ENCODE data around the gene MRPL55. TPM values are rescaled to one million over a fixed set of nuclear protein-coding genes. Genes with fewer than 3 reads are reported as not detected.

The MRPL55 gene
- total and polyA plus RNA-seq, 2 of the 4 experiments (the other 2 are of a cell fraction), result 48.9 to 95.4 TPM

GRCh38 chr1:228140724-228141225 is 31.7 kb upstream of the MRPL55 start (continued):
- no peak for TF ChIP-seq CTCF (conservative IDR thresholded peaks at IDR 0.05; ENCODE audit: low read depth, low read length)
- no peak for TF ChIP-seq USF2 (IDR thresholded peaks at IDR 0.05; ENCODE audit: low read depth, low read length)
- TF ChIP-seq RCOR1 (IDR thresholded peaks at IDR 0.05; ENCODE audit: insufficient replicate concordance, low read length), result no peak
